ENCODE results near the gene GARIN5A.

The GARIN5A gene

GRCh38 chr19:50418176-50419021 is 58.2 kb downstream of the GARIN5A start, which contains the start of gene SPIB:
Gene SPIB, plus strand, starts transcription at chr19:50418938. Its CDS starts 25 bp downstream, at chr19:50418963.
- no peak within 1 kb of the TSS for H3K4me3 ChIP-seq (ENCODE audit: low read depth, low read length)
- no peak for DNase-seq (ENCODE audit: low read depth)
- in situ Hi-C loops (cut with HindIII; ENCODE audit: low sequenced_read_pairs): no loop called here
- TF ChIP-seq CTCF (IDR thresholded peaks at IDR 0.05; ENCODE audit: low read depth, low read length, missing control alignments): no peak

GRCh38 chr19:50417111-50418081 is 59.3 kb downstream of the GARIN5A start:
- in situ Hi-C loops (cut with HindIII; ENCODE audit: low sequenced_read_pairs): no loop called here
- H3K4me3 ChIP-seq (ENCODE audit: low read depth, low read length): no peak overlapping the region
- no peak for TF ChIP-seq CTCF (IDR thresholded peaks at IDR 0.05; ENCODE audit: low read depth, low read length, missing control alignments)

More at GRCh38 chr19:50417111-50418081, 59.3 kb downstream of the GARIN5A start:
- DNase-seq (ENCODE audit: low read depth): no peak
